ENCODE results near the gene POLR2L. TPM values are rescaled to one million over a fixed set of nuclear protein-coding genes. Genes with fewer than 3 reads are reported as not detected.
A peak's percentile ranks its signal among the peaks of the same experiment; 100 is the strongest.

The POLR2L gene
- total and polyA plus RNA-seq, 4 donors: 57.5 to 152 (median 105) TPM

DNA sequence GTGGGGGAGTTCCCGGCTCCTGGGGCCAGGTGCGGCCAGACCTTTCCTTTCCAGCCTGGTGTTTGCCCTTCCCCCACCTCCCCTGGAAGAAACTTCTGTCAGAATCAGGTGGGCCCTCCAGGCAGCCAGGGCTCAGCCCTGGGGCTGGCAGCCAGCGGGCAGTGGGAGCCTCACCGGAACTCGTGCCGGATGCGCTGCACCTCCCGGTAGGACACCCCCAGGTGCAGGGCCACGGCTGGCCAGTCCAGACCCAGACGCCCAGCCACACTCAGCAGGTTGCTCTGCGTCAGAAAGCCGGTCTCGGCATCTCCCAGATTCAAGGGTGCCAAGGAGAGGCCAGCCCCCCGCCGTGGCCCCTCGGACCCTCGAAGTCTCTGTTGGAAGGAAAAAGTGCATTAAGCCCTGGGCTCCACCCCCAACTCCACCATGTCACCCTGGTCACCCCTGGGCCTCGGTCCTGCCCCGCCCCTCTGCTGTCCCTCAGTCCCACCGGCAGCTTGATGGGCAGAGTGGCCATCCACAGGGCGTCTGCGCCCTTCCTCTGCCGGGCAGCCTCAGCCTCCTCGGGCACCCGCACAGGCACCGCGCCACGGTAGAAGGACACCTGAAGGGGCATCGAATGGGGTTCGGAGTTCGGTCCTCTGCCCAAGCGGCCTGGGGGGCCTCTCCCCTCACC, 42.5 kb downstream of the POLR2L start:
- intact Hi-C loops (cut with DNase I): no loop called here
- no peaks in the 10 kb centered on the region for H3K36me3 ChIP-seq (ENCODE audit: control insufficient read depth in 1 of 2, insufficient read depth in 2 of 2, low read length in 1 of 2)
- no peak for ATAC-seq (ENCODE audit: low FRiP score)
- H3K4me1 ChIP-seq (ENCODE audit: control insufficient read depth in 1 of 2, insufficient read depth in 2 of 2, low read length in 2 of 2): no peaks in the 10 kb centered on the region
- H3K27ac ChIP-seq (ENCODE audit: low read depth in 1 of 2, low read length in 2 of 2): no peak overlapping the region
- no peaks in the 10 kb centered on the region for H3K27me3 ChIP-seq (ENCODE audit: control insufficient read depth in 1 of 2, insufficient read depth in 2 of 2, low read length in 1 of 2)
- H3K4me3 ChIP-seq (ENCODE audit: low read length in 2 of 2): no peak overlapping the region
- no peaks in the 10 kb centered on the region for H3K9me3 ChIP-seq (ENCODE audit: control insufficient read depth, low read length)
- 93 to 95% methylated on average over 32 of the region's 32 CpGs for WGBS, 2 donors
- no peak for DNase-seq

DNA sequence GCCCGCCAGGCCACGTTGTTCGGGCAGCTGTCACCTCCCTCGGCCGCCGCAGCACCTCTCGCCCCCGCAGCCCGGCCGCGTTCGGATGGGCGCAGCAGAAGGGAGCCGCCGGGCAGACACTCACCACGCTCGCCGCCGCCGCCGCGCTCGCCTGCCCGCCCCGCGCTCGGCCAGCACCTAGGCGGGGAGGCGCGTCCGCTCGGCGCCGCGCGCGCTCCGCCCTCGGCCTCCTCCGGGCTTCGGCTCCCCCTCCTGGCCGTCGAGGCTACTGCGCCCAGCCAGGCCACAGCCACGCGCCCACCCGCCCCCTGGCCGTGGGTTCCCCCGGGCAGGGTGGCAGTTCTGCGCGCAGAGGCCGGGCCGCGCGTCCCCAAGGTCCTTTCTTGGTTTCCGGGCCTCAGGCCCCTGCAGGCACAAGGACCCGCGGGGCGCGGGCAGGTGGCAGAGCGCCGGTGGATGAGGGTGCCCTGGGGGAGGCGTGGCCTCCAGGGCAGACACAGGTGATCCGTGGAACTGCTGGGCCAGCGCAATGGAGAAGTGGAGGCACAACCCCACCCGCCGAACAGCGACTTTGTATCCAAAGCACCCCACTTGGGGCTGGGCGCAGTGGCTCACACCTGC, 44.1 kb downstream of the POLR2L start, which contains the start of gene SLC25A22:
Gene SLC25A22, minus strand, starts transcription at position 189 of the 621 bp plus-strand sequence. CDS start 3,275 bp downstream, outside the sequence.
- no peaks in the 10 kb centered on the region for H3K4me1 ChIP-seq (ENCODE audit: control insufficient read depth in 1 of 2, insufficient read depth in 2 of 2, low read length in 2 of 2)
- H3K9me3 ChIP-seq (ENCODE audit: control insufficient read depth, low read length): no peaks in the 10 kb centered on the region
- H3K36me3 ChIP-seq (ENCODE audit: control insufficient read depth in 1 of 2, insufficient read depth in 2 of 2, low read length in 1 of 2): no peaks in the 10 kb centered on the region
- H3K27me3 ChIP-seq (ENCODE audit: control insufficient read depth in 1 of 2, insufficient read depth in 2 of 2, low read length in 1 of 2): no peaks in the 10 kb centered on the region
- peak; percentile 75 for ATAC-seq (ENCODE audit: low FRiP score)
- intact Hi-C loops (cut with DNase I): no loop called here
- peak within 1 kb of the TSS; percentile 45 to 54 for H3K4me3 ChIP-seq (ENCODE audit: low read length in 2 of 2)
- peak within 1 kb of the TSS in 1 of 2 donors; percentile 11 for H3K27ac ChIP-seq (ENCODE audit: low read depth in 1 of 2, low read length in 2 of 2)
- 4 to 7% methylated on average over 43 to 69 of the region's 69 CpGs for WGBS, 2 donors
- peak; percentile 83 to 94 for DNase-seq

DNA sequence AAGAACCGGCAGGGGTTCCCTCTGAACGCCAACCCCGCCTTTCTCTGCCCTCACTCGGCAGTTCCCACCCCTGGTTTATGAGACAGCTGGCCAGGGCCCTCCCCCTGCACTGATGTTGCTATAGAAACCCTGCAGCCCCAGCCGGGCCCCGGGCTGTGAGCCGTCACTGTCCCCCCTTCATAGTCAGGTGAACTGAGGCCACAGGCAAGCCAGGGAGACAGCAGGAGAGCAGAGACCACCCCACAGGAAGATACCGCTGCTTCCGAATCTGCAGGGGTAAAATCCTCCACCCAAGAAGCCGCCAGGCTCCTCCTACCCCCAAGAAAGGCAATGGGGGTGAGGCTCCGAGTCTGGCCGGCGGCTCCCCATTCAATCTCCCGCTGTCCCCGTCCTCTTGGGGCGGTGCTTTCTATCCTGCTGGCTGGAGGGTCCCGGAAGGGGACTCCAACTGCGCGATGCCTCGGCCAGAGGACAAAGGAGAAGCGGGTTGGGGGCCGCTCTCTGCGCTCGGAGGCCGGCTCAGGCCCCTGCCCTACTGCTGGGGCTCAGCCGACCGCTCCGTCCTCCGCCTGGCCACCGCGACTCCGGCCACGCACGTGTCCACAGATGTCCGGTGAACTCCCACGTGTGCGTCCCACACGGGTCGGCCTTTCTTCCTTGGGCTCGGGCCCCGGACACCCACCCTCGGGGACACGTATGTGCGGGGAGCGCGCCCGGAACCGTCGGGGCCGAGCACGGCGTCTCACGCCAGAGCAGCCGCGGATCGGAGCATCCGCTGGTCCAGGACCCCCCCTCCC, 44.8 kb downstream of the POLR2L start:
- intact Hi-C loops (cut with DNase I): no loop called here
- ATAC-seq (ENCODE audit: low FRiP score) (peak; percentile 70), DNase-seq (peak; percentile 83 to 89)
- no peaks in the 10 kb centered on the region for H3K27me3 ChIP-seq (ENCODE audit: control insufficient read depth in 1 of 2, insufficient read depth in 2 of 2, low read length in 1 of 2)
- peak overlapping the region in 1 of 2 donors; percentile 11 for H3K27ac ChIP-seq (ENCODE audit: low read depth in 1 of 2, low read length in 2 of 2)
- WGBS, 2 donors: 0 to 1% methylated on average over 56 to 57 of the region's 57 CpGs
- H3K4me3 ChIP-seq (ENCODE audit: low read length in 2 of 2): peak overlapping the region; percentile 45 to 54
- no peaks in the 10 kb centered on the region for H3K36me3 ChIP-seq (ENCODE audit: control insufficient read depth in 1 of 2, insufficient read depth in 2 of 2, low read length in 1 of 2)
- H3K9me3 ChIP-seq (ENCODE audit: control insufficient read depth, low read length): no peaks in the 10 kb centered on the region
- no peaks in the 10 kb centered on the region for H3K4me1 ChIP-seq (ENCODE audit: control insufficient read depth in 1 of 2, insufficient read depth in 2 of 2, low read length in 2 of 2)

DNA sequence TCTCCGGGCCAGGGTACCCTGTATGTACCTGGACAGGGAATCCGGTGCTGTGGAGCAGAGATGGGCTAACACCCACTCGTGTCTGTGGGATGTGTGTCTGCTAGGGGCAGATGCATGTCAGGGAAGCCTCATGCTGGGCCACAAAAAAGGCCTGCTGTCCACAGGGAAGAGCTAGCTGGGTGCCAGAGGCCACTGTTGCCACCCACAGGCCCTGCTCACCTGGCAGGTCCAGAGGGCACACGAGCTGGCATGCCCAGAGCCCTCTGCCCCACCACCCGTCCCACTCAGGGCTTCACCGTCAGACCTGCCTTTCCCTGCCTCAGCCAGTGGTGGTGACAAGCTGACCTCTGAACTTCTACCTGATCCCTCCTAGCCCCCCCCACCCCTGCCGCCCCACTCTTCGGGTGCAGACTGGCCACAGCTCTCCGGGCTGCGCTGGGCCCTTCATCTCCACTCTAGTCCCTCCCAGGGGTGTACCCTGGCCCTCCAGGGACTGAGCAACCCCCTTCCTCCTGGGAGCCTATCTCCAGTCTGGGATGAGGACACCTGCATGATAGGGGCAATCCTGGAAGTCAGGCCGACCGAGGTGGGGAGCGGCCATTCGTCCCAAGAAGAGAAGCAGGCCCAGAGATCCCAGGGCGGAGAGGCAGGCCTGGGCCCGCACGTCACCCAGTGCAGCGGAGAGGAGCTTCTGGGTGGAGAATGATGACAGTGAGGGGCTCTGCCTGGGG, 45.6 kb downstream of the POLR2L start:
- H3K9me3 ChIP-seq (ENCODE audit: control insufficient read depth, low read length): no peaks in the 10 kb centered on the region
- H3K4me3 ChIP-seq (ENCODE audit: low read length in 2 of 2): peak overlapping the region; percentile 45 to 54
- H3K36me3 ChIP-seq (ENCODE audit: control insufficient read depth in 1 of 2, insufficient read depth in 2 of 2, low read length in 1 of 2): no peaks in the 10 kb centered on the region
- peak overlapping the region in 1 of 2 donors; percentile 14 for H3K27ac ChIP-seq (ENCODE audit: low read depth in 1 of 2, low read length in 2 of 2)
- intact Hi-C loops (cut with DNase I): no loop called here
- no peaks in the 10 kb centered on the region for H3K27me3 ChIP-seq (ENCODE audit: control insufficient read depth in 1 of 2, insufficient read depth in 2 of 2, low read length in 1 of 2)
- 24 to 25% methylated on average over 18 of the region's 18 CpGs for WGBS, 2 donors
- no peaks in the 10 kb centered on the region for H3K4me1 ChIP-seq (ENCODE audit: control insufficient read depth in 1 of 2, insufficient read depth in 2 of 2, low read length in 2 of 2)
- ATAC-seq (ENCODE audit: low FRiP score) (no peak), DNase-seq (no peak)

DNA sequence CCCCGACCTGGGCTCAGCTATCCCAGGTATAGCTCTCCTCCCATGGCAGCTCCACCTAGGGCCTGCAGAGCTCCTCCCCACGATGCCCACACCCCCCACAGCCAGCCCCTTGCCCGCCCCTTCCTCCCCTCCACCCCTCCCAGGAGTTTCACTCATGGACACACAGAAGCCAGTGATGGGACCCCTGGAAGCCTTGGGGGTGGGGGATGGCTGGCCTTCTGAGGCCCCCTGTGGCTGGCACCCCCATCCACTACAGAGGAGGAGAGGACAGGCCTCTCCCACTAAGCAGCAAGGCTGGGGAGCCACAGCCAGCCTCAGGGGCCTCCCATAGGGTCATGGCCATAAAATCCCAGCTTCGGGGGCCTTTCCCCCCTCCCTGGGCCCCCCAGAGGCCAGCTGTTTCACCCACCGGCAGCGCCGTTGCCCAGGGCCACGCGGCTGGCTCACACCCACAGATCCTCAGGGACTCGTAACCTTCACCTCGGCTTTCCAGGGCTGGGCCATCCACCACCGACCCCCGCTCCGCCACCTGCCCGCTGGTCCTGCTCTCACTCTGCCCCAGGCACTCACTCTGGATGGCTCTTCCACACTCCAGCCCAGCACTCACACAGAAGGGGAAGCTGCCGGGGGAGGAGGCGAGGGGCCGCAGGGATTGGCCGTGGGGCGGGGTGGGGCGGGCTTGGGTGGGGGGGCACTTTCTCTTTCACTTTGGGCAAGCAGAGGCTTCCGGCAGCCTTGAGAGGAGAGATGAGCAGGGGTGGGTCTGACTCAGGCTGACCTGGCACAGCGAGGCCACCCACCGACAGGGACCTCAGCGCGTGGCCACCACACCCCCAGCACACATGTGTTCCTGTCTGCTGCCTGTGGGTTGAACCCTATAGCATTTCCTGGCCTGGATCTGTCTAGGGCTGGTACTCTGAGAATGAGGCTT, 46.4 kb downstream of the POLR2L start:
- H3K4me1 ChIP-seq (ENCODE audit: control insufficient read depth in 1 of 2, insufficient read depth in 2 of 2, low read length in 2 of 2): no peaks in the 10 kb centered on the region

DNA sequence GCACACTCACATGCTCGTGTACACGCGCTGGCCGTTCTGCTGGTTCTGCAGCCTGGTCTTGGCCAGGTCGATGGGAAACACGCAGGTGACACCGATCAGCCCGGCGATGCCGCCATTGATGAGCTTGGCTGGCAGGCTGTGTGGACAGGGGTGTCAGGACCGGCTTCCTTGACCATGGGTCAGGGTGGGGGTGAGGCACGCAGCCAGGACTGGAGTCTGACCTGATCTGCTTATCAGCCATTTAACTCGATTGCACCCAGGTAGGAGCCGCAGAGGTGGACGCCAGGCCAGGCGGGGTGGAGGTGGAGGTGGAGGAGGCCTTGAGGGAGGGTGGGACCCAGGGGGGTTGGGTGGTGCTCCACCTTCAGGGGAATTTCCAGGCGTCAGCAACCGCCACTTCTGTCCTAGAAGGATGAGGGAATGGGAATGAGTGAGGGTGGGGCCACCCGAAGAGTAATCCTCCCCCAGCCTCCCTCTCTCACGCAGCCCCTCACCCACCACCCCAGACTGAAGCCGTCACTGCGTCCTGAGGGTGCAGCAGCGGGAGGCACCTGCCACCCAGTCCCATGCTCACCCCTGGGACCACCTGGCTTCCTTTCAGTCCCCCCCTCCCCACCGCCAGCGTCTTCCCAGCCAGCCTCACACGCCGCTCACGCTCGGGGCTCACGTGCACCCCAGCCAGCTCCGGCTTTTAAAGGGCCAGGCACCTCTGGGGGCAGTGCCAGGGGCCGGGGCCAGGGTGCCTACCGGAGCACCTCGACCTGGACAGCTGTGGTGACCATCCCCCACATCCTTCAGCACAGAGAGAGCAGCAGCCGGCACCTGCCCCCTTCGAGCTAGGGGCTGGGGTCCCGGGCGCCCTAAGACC, 47.3 kb downstream of the POLR2L start:
- H3K4me1 ChIP-seq (ENCODE audit: control insufficient read depth in 1 of 2, insufficient read depth in 2 of 2, low read length in 2 of 2): no peaks in the 10 kb centered on the region
- H3K4me3 ChIP-seq (ENCODE audit: low read length in 2 of 2): no peak overlapping the region
- DNase-seq: no peak
- no peaks in the 10 kb centered on the region for H3K36me3 ChIP-seq (ENCODE audit: control insufficient read depth in 1 of 2, insufficient read depth in 2 of 2, low read length in 1 of 2)
- 63 to 65% methylated on average over 37 to 38 of the region's 38 CpGs for WGBS, 2 donors
- intact Hi-C loops (cut with DNase I): no loop called here
- no peak overlapping the region for H3K27ac ChIP-seq (ENCODE audit: low read depth in 1 of 2, low read length in 2 of 2)
- ATAC-seq (ENCODE audit: low FRiP score): no peak
- H3K27me3 ChIP-seq (ENCODE audit: control insufficient read depth in 1 of 2, insufficient read depth in 2 of 2, low read length in 1 of 2): no peaks in the 10 kb centered on the region
- H3K9me3 ChIP-seq (ENCODE audit: control insufficient read depth, low read length): no peaks in the 10 kb centered on the region

More for the DNA sequence above, 46.4 kb downstream of the POLR2L start:
- Histone ChIP-seq H3K4me3 (ENCODE audit: low read length in 2 of 2) (peak overlapping the region; percentile 7 to 18), H3K27ac (ENCODE audit: low read depth in 1 of 2, low read length in 2 of 2) (peak overlapping the region in 1 of 2 donors; percentile 14), H3K27me3 (ENCODE audit: control insufficient read depth in 1 of 2, insufficient read depth in 2 of 2, low read length in 1 of 2) (no peaks in the 10 kb centered on the region), H3K36me3 (ENCODE audit: control insufficient read depth in 1 of 2, insufficient read depth in 2 of 2, low read length in 1 of 2) (no peaks in the 10 kb centered on the region), H3K9me3 (ENCODE audit: control insufficient read depth, low read length) (no peaks in the 10 kb centered on the region)
- WGBS, 2 donors: 7 to 10% methylated on average over 26 of the region's 26 CpGs
- intact Hi-C loops (cut with DNase I): no loop called here
- ATAC-seq (ENCODE audit: low FRiP score) (peak; percentile 75), DNase-seq (peak; percentile 86 to 90)

DNA sequence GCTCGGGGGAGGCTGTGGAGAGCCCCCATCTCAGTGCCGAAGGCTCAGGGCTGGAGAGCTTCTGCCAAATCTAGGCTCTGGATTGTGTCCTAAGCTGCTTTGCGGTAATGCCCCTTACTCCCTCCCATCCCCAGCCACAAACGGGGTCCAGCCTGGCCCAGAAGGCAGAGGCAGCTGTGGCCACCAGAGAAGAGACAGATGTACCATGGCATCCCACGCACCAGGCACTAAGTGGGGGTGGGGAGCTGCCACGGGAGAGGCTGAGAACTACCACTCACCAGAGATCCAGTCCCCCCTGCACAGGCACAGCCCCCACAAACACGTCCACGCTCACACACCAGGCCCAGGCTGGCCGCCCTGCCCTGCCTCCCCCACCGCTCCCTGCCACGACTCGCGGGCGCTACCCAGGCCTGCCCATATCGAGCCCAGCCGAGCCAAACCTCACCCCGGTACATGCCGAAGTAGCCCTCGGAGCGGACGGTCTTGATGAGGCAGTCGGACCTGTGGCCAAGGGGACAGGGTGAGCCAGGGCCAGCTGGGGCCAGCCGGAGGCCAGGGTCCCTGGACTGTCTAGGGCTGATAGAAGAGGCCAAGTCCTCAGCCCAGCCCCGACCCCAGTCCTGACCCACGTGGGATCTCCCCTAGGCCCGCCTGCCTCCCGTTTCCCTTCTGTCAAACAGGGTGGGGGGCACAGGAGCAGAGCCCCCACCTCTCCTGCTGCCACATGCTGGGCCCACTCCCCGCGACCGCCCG, 48.1 kb downstream of the POLR2L start:
- Histone ChIP-seq H3K36me3 (ENCODE audit: control insufficient read depth in 1 of 2, insufficient read depth in 2 of 2, low read length in 1 of 2) (no peaks in the 10 kb centered on the region), H3K4me3 (ENCODE audit: low read length in 2 of 2) (no peak overlapping the region), H3K27me3 (ENCODE audit: control insufficient read depth in 1 of 2, insufficient read depth in 2 of 2, low read length in 1 of 2) (no peaks in the 10 kb centered on the region), H3K9me3 (ENCODE audit: control insufficient read depth, low read length) (no peaks in the 10 kb centered on the region), H3K4me1 (ENCODE audit: control insufficient read depth in 1 of 2, insufficient read depth in 2 of 2, low read length in 2 of 2) (no peaks in the 10 kb centered on the region), H3K27ac (ENCODE audit: low read depth in 1 of 2, low read length in 2 of 2) (no peak overlapping the region)
- no peak for DNase-seq
- intact Hi-C loops (cut with DNase I): no loop called here
- WGBS, 2 donors: 92 to 93% methylated on average over 30 to 31 of the region's 31 CpGs
- ATAC-seq (ENCODE audit: low FRiP score): no peak

Measured in aorta (tissue), 5 donors.